T-helper 2 cell (primary cell): ENCODE data around the gene CACNA1C.

Experiments used
- DNase-seq, 5 experiments: peaks; one replicate each; pipeline versions ENCODE4 v3.0.0 to v3.0.0-alpha.2; 2012 to 2022

Gene CACNA1C

DNA sequence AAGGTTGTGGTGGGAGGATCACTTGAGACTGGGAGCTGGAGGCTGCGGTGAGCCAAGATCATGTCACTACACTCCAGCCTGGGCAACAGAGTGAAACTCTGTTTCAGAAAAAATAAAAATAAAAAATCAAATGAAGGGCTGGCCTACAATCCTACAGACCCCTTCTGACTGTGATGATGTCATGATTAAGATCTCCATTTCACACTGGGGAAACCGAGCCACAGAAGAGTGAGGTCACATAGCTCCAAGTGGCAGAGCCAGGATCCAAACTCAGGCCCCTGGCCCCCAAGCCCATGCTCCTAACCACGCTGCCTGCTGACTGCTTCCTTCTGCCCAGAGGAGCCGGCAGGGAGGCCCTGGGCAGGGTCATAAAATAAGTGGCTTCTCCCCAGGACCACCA, 483.9 kb downstream of the CACNA1C start:
- no peak for DNase-seq

DNA sequence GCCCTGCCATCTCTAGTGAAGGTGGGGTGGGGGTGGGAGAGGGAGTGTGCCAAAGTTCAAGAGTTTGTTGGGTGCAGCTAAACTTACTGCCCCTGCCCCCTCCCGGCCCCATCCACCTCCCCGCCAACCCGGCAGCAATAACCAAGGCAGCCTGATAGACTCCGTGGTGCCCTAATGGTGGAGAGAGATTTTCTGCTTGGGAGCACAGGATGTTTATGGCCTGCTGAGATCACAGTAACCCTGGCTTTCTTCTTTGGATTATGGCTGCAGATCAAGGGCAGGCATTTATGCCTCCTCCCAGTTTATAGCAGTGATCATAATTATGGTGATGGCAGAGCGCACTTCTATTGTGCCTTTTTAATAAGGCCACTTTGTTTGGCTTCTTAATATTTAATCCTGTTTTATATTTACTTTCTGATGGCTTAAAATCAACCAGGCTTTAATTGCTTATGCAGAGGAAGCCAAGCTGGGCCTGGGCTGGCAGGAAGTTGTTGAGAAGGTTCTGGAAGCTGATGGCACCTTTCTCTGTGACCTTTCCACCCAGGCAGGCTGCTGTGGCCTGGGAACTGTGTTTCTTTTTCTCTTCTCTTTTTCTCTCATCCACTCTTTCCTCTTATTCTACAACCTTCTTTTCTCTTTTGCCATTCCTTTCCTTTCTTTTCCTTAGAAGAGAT, 485.2 kb downstream of the CACNA1C start:
- no peak for DNase-seq

DNA sequence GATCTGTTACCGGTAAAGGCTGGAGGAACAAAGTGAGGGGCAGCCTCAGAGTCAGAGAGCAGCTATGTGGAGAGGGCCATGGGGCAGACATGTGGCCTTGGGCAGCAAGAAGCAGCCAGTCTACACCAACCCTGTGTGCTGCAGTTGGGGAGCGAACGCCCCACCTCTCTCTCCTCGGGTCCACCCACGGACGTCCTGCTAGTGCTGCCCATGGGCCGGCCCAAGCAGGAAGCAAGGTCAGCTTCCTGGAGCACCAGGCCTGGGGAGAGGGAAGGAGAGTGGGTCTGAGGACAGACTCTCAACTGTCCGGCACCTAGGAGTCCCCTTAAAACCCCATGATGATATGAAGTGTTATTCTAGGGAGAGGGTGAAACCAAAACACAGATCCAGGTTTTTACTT, 487.2 kb downstream of the CACNA1C start:
- DNase-seq: no peak

DNA sequence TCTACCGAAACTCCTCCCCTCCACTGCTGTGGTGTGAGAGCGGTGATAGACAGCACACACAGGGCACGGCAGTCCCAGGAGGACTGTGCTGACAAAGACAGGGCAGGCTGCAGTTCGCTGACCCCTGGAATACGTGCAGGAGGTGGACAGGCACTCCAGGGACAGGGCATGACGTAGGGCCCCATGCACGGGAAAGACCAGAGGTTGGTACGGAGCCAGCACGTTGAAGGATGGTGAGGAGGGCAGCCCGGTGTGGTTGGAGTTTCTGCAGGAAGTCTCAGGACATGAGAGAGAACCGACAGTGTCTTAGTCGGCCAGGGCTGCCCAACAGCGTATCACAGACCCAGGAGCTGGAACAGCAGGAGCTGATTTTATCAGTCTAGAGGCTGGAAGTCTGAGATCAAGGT, 487.8 kb downstream of the CACNA1C start:
- DNase-seq: no peak

DNA sequence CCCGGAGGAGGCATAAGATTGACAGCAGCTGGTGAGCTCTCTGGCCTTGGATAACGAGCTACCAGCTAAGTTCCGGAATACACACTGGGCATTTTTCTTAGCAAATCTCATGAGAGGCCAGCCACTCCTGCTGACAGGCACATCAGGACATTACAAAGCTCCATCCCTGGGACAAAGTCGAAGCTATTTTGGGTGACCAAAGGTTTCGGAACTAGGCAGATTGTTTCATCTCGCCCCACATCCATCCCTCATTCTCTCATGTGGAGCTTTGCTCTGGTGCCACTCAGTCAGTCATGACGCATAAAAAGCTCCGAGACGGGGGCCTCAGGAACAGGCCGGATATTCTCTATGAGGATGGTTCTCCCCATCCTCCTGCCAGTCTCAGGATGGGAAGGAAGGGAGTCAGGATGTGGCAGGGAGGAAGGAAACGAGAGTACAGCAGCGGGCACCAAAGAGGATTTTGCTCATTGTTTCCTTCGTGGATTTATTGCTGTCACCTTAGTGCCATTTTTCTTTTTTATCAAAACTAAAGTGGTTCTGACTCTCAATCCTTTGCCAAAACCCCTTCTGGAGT, 488.9 kb downstream of the CACNA1C start:
- no peak for DNase-seq

DNA sequence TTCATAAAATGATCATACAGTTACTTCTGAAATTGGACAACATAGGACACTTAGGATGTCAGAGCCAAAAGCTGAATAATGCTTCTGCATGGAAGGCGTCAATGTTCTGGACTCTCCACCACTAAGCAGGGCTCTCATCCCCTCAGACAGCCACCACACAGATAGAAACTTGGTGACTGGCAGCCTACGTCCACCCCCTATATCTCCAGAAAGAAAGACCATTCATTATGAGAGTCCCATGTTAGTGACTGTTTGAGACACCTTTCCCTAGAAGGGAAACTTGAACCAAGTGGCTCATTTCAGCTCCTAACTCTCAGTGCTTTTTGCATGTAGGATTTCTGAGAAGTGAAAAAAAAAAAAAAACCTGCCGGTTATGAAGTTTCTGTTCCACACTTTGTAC, 491.0 kb downstream of the CACNA1C start:
- DNase-seq: peak in 1 of 5 experiments; percentile 65

DNA sequence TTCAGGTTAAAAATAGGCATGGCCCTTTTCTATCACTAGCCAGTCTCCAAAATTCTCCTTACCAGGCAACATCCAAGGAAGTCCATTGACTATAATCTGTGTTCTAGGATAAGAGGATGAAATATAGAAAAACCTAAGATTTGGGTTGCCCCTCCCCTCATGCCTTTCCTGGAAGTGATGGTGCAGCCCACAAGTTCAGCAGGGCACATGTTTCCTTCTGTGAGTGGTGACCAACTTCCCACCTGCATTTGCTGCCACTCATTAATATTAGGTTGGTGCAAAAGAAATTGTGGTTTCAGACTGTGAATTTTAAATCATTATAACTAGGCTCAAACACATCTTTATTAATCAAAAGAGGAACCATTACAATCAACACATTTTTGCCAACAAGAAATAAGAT, 491.4 kb downstream of the CACNA1C start:
- peak in 1 of 5 experiments; percentile 55 for DNase-seq

DNA sequence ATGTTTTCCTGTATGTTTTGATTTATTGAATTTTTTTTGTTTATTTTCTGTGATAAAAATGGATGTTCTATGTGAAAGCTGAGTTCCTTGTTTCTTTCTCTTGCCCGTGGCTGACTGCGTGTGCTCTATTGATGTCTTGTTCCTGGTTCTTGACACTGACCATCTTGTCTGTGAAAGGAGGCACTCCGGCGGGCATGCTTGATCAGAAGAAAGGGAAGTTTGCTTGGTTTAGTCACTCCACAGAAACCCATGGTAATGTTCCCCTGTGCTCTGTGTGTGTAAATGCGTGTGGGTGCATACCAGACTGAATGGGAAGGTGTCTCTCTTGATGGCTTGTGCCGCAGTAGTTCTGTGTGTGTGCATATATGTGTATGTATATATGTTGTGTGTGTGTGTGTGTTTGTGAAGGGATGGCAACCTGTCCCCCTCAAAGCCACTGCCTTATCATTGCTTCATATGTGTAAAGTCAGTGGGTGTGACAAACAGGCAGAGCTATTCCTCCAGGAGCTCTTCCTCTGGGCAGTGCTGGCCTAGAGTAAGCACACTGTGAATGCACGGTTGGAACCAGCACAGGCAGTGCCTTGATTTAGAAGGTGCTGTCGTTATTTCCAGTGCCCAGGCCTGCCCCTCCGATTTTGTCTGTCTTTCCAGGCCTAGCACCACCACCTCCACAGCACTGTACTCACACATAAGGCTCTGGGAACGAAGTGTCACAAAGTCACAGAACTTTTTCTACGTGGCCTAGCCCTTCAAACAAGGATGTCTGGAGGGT, 494.7 kb downstream of the CACNA1C start:
- no peak for DNase-seq

DNA sequence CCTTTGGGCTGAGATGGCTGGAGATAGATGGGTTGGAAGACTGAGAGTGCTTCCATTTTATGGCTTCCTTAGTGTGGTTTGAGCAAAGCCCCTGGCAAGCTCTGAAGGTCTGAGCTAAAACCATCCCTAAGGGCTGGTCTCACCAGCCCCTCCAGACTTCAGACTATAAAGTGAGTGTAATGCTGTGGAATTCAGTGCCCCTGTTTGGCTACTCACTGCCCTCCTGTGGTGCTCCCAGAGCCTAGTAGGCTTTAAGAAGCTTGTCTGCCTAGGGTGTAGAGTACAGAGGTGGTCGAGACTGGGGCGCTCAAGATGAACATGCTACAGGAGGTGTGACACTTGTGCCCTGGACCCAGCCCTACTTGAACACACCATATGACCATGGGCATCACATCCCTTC, 495.3 kb downstream of the CACNA1C start:
- DNase-seq: no peak

DNA sequence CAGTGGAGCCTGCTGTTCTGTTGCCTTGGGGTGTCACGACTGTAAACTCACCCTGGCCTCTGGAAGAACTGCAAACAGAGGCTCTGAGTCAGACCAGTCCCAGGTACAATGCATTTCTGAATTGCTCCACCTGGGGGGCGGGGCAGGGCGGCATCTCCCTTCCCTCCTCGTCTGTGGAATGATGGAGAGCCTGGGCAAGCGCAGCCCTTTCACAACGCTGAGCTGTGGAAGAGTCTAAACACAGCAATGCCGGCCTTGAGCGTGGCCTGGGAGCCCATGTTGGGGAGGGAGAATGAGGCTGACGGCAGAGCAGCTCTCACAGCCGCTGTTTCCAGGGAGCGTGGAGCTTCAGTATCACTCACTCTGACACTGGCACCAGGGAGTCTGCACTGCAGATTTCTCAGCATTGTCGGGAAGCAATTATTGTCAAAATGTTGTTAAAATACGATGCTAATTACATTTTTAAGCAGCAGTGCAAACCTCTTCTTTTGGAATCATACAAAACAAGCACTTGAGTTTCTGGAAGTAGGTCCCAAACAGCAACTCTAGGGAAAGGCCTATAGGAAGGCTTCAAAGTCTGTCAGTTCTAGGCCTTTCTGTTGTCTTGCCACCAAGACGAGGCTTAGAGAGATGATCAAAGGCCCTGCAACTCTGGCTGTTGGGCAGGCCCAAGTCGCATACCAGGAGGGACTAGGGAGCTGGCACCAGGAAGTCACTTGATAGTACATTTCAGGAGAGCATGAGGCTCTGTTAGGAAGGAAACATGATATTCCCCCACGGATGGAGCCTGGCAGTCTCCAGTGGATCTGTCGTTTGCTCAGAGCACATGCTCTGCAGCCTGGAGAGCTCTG, 498.0 kb downstream of the CACNA1C start:
- DNase-seq: no peak

DNA sequence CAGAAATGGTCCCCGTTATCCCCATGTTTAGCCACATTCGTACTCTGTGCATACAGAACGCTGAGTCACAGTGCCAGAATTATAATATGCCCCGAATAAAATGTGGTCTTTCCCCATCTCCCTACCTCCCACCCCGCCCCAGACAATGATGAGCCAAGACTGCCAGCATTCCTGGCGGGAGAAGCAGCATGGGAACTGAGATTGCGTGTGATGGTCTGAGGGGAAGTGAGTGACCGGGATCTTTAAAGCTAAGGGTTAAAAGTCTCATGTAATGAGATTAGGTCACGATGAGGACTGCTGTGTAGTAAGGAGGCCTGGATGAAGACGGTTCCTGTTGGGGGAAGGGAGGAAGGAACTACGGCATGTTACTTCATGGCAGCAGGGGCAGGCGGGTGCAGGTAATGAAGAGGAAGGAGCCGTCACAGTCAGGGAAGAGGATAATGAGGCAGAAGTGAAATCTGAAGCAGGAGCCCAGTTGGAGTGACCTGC, 498.7 kb downstream of the CACNA1C start:
- DNase-seq: no peak

DNA sequence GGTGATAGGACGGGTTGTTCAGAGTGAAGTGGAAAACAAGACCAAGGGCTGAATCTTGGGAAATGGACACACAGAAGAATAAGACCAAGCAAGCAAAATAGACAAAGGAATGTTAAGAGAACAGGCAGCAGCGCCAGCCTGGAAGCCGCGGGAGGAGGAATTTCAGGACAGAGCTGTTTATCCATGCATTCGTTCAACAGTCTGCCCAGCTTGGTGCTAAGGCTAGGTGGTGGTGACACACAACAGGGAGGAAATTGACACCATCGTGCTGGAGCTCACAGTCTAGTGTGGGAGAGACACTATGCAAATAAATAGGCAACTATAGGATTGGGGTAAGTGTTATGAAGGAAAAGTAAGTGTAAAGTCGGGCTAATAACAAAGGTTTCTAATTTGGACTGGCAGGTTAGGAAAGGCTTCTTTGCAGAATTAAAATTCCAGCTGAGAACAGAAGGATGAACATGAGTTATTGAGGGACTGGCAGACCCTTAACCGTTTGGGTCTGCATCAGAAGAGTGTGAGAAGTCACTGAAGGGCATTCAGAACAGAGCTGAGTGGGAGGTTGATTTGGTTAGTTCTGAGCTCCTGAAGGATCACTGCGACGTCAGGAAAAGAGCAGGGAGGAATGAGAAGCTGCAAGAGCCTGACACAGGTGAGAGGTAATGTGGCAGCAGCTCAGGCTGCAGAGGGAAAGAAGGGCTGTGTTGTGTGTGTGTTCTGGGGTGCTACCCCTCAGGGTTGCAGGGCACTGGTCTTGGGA, 499.4 kb downstream of the CACNA1C start:
- DNase-seq: no peak

DNA sequence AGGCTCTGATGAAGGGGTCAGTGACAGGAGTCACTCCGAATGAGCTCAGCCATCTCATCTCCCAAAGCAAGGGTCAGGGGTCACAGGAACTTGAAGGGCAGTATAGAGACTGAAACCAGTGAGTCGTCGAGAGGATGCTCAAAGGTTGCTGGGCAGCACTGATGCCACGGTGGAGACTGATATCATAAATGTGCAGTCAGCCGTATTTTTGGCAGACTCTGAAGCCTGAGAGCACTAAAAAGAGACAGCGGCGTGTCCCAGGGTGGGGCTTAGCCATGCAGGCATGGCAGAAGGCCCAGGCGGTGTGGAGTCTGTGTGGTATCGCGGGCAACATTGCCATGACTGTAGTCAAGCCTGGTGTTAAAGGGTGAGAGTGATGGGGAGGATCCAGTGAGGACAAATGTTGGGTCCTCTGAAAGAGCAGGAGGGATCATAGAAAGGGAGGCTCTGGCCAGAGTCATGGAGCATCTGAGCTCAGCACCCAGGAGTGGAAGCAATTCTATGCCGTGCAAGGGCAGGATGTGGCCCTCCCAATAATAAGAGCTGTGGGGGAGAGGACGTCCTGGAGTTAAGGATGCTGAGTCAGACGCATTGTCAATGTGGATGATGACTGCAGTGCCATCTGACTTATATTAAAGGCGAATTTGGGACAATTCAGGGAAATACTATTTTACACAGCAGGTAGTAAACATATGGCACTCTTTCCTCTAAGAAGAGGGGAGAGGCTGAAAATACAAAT, 500.8 kb downstream of the CACNA1C start:
- DNase-seq: no peak

DNA sequence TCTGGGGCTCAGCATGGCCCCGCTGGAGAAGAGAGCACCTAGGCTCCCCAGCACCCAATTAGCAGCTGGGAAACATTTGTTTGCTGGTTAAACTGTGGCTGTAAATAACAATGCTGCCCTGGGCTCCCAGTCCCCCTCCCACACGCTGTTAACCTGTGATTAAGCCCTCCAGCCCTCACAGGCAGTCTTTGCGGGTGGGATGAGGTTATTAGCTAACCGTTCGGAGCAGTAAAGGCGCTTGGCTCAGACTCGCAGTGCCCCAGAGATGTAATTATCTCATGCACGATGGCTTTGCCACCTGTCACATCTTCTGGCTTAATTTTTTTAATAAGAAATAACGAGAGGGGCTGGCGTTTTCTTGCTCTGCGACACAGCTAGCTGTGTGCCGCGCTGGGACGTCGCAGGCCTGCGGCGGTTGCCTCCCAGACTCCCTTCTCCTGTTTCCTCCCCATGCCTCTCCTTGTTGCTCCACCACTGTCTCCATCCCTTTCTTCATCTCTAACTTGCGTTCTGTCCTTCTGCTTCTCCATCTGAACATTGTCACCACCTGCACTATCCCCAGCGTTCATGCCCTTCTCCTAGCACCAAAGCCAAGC, 502.8 kb downstream of the CACNA1C start:
- no peak for DNase-seq

DNA sequence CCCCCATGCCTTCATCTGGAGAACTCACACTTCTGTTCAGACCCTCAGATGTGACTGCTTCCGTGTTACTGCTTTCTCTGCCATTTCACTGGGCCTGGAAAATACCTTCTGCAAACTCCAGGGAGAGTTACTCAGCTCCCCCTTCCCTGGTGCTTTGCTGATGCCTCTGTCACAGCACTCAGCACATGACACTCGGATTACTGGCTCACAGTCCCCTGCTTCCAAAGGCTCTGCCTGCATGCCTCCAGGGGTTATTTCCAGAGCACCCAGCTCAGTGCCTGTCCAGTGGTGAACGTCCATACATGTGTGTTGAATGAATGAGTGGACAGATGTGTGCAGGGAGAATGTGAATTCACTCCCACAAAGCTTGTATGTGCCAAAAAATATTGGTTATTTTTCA, 504.8 kb downstream of the CACNA1C start:
- DNase-seq: no peak

DNA sequence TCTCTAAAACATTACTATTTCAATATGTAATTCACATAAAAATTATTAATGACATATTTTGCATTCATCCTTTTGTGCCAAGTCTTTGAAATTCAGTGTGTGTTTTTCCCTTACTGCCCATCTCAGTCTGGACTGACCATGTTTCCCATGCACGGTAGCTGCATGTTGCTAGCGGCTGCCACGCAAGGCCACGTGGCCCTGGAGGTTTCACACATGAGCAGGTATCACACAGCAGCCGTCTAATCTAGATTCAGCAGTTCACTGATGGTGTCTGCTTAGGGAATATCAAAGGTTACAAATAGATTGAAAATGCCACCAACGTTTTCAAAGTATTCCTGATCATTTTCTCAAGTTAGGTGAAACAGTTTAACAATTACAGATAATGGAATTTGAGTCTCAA, 507.1 kb downstream of the CACNA1C start:
- DNase-seq: no peak

DNA sequence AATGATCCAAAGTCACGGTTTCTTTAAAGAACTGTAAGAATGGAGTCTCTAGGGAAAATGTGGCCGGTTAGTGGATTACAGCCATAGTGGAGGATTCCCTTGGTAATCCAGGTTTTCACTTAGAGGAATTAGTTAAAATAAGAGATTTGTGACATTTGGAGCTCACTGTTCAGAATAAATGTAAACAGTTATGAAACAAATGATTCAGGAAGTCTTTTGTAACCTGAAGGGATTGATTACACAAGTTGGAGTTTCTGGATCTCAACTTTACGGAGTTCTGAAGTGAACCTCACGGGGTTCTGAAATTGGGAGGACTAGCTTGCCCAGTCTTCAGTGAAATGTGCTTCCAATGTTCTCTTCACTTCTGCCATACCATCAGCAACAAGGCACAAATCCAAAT, 507.6 kb downstream of the CACNA1C start:
- no peak for DNase-seq

DNA sequence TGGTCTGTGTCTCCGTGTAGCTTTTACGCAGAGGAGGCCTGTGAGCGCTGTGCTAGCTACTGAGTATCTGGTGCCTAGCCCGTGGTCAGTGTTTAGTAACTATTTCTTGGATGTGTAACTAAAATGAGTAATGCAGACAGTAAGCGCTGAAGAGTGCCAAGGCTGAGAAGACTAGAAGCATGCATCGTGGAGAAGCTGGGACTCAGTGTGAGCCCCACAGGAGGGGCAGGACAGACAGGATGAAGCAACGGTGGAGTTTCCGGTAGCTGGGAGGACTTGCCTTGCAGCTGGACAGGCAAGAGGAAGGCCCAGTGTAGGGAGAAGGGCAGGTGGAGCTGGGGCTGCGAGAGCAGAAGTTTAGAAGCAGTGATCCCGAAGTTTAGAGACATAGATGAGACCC, 508.6 kb downstream of the CACNA1C start:
- DNase-seq: no peak

DNA sequence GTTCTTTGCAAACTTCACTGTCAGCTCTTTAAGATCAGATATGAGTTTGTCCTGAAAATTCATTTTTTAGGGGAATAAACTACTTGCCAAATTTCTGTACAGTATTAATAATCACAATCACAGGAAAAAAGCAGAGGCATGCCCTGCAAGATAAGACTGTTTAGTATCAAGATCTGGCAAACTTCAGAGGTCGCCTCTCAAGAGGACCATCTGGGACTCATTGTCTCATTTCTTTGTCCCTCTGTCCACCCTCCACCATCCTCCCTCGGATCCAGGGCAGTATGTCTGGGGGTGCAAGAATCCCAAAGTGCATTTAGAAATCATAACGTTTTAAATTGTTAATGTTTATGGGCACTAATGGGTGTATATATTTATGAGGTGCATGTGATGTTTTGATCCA, 509.6 kb downstream of the CACNA1C start:
- DNase-seq: no peak

DNA sequence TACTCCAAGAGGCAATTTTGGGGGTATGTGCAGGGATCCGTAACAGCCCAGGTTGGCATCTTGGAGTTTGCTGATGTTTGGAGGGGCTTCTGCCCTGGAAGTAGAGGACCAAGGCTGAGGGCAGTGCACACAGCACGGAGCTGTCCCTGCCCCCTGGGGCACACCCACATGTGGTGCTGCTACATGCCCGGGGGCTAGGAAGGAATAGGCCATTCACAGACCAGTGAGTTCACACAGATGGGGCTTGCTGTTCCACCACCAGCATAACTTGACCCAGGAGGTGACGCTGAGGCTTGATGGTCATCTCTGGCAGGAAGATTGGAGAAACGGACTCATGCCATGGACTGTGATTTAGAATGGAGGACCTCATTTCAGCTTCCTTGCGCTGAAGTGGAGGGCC, 510.9 kb downstream of the CACNA1C start:
- no peak for DNase-seq

DNA sequence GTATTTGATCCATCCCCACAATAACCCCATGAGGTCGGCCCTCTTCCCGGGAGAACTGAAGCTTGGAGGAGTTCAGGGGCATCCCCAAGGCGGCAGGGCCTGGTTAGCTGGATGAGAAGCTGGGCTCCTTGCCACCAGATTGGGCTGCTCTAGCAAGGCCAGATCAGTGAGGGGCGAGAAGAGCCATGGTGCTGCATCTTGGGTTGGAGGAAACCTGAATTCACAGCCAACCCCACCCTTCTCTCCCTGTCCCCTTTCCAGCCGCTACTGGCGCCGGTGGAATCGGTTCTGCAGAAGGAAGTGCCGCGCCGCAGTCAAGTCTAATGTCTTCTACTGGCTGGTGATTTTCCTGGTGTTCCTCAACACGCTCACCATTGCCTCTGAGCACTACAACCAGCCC, 513.4 kb downstream of the CACNA1C start:
- no peak for DNase-seq
